Upper lobe of left lung (tissue), 6 donors: ENCODE results near the gene TJP3. TPM values are rescaled to one million over a fixed set of nuclear protein-coding genes. Genes with fewer than 3 reads are reported as not detected.

Experiments used
- ATAC-seq, 2 donors: fragments of 200-7000 bp; cut with Tn5 transposase; one replicate each; pipeline ENCODE4 v1.9.1; 2022; ENCODE audit warnings: mild to moderate bottlenecking in 2 of 2, moderate library complexity in 2 of 2; ENCODE audit not compliant: low FRiP score in 2 of 2
- DNase-seq, 2 donors: peaks; one replicate each; pipeline ENCODE4 v3.0.0-alpha.2; 2019 to 2020
- H3K27ac ChIP-seq, 4 donors: fragments of 200-600 bp; sonication (generic); one replicate each; pipeline ENCODE4 v1.5.1; 2016 to 2019
- H3K27me3 ChIP-seq, 4 donors: fragments of 200-600 bp; sonication (generic); one replicate each; pipeline ENCODE4 v1.5.1; 2017 to 2019
- H3K36me3 ChIP-seq, 4 donors: fragments of 200-600 bp; sonication (generic); one replicate each; pipeline ENCODE4 v1.5.1; 2016 to 2019
- H3K4me1 ChIP-seq, 4 donors: fragments of 200-600 bp; sonication (generic); one replicate each; pipeline ENCODE4 v1.5.1; 2018 to 2019
- H3K4me3 ChIP-seq, 4 donors: fragments of 200-600 bp; sonication (generic); one replicate each; pipeline ENCODE4 v1.5.1; 2017 to 2019; ENCODE audit warnings: mild to moderate bottlenecking in 2 of 4, moderate library complexity in 1 of 4
- H3K9me3 ChIP-seq, 4 donors: fragments of 200-600 bp; sonication (generic); one replicate each; pipeline ENCODE4 v1.5.1; 2018 to 2019
- CTCF ChIP-seq, 6 experiments: fragments of 450-650 bp in 4 of 6; fragments of 200-600 bp in 2 of 6; sonication (generic) in 2 of 6; IDR thresholded peaks; one replicate each; pipeline ENCODE4 v1.5.1; 2016 to 2019; ENCODE audit warnings: antibody characterized with exemption in 6 of 6
- EP300 ChIP-seq, 4 donors: sonication (generic); formaldehyde crosslinking; IDR thresholded peaks; one replicate each; pipeline ENCODE4 v1.5.1; 2017; ENCODE audit warnings: antibody characterized with exemption in 4 of 4, control low read depth in 2 of 4
- POLR2A ChIP-seq, 4 donors: fragments of 450-650 bp; IDR thresholded peaks; one replicate each; pipeline ENCODE4 v1.5.1; 2016 to 2017; ENCODE audit warnings: antibody characterized with exemption in 4 of 4, mild to moderate bottlenecking in 2 of 4
- POLR2AphosphoS5 ChIP-seq, 2 donors: sonication (generic); formaldehyde crosslinking; IDR thresholded peaks; one replicate each; pipeline ENCODE4 v1.5.1; 2017; ENCODE audit warnings: antibody characterized with exemption in 2 of 2
- WGBS, 2 donors: methylation state at CpG; one replicate each; pipeline ENCODE4 v1.1.5; 2017 to 2018; 5-methylcytosine and 5-hydroxymethylcytosine counted together
- total RNA-seq, 6 donors: library from RNA; depleted of rRNA in 4 of 6; stranded (reverse); fragments of >200 nt in 4 of 6; gene quantifications; one replicate each; pipeline versions ENCODE4 v1.1.0 to v1.2.1, GENCODE V29; 2016 to 2021
- donor health status: DM: no; HTN: no; CAD: no; lungs with moderate emphysema.
- donor health status: DM: no; HTN: yes; CAD: no; lungs with severe emphysema.

Gene TJP3
- total RNA-seq, 6 donors from 2014 or later, result 27.2 to 94.3 (median 55.5) TPM

- H3K4me1 ChIP-seq, result peaks cover 0 to 18% (median under 1%) of the 10 kb centered on the region in 4 donors
- no peak for TF ChIP-seq POLR2A (IDR thresholded peaks at IDR 0.05)
- no peak overlapping the region for H3K4me3 ChIP-seq
- DNase-seq (no peak), ATAC-seq (no peak)
- no peaks in the 10 kb centered on the region for H3K27me3 ChIP-seq
- H3K27ac ChIP-seq, result no peak overlapping the region
- peaks cover 0 to 9% (median 4%) of the 10 kb centered on the region in 4 donors for H3K9me3 ChIP-seq
- WGBS, 2 donors, result 96 to 97% methylated on average over 10 of the region's 10 CpGs
- peaks cover 0 to 19% (median 13%) of the 10 kb centered on the region in 4 donors for H3K36me3 ChIP-seq
Observed at GRCh38 chr19:3682286-3682685, 25.9 kb upstream of the TJP3 start.

- no peaks in the 10 kb centered on the region for H3K27me3 ChIP-seq
- ATAC-seq (peak in 1 of 2 donors; percentile 86), DNase-seq (no peak)
- H3K36me3 ChIP-seq, result peaks cover 0 to 19% (median 13%) of the 10 kb centered on the region in 4 donors
- peaks cover 0 to 9% (median 4%) of the 10 kb centered on the region in 4 donors for H3K9me3 ChIP-seq
- TF ChIP-seq EP300 (IDR thresholded peaks at IDR 0.05) (no peak), POLR2A (IDR thresholded peaks at IDR 0.05) (no peak), POLR2AphosphoS5 (IDR thresholded peaks at IDR 0.05) (no peak), CTCF (IDR thresholded peaks at IDR 0.05) (no peak)
- 79 to 87% methylated on average over 13 to 16 of the region's 17 CpGs for WGBS, 2 donors
- peaks cover 4 to 21% (median 6%) of the 10 kb centered on the region in 4 donors for H3K4me1 ChIP-seq
- H3K4me3 ChIP-seq, result no peak overlapping the region
- no peak overlapping the region for H3K27ac ChIP-seq
Observed at GRCh38 chr19:3682741-3683404, 25.3 kb upstream of the TJP3 start.

GRCh38 chr19:3683405-3684053, 24.7 kb upstream of the TJP3 start:
- Histone ChIP-seq H3K4me3 (no peak overlapping the region), H3K36me3 (peaks cover 0 to 19% (median 13%) of the 10 kb centered on the region in 4 donors), H3K27ac (no peak overlapping the region), H3K27me3 (no peaks in the 10 kb centered on the region), H3K9me3 (peaks cover 0 to 9% (median 4%) of the 10 kb centered on the region in 4 donors), H3K4me1 (peaks cover 10 to 28% (median 12%) of the 10 kb centered on the region in 4 donors)
- 75 to 96% methylated on average over 11 to 20 of the region's 26 CpGs for WGBS, 2 donors
- no peak for ATAC-seq
- DNase-seq, result no peak
- no peak for TF ChIP-seq POLR2AphosphoS5 (IDR thresholded peaks at IDR 0.05)
- TF ChIP-seq EP300 (IDR thresholded peaks at IDR 0.05), result no peak
- TF ChIP-seq CTCF (IDR thresholded peaks at IDR 0.05), result no peak
- no peak for TF ChIP-seq POLR2A (IDR thresholded peaks at IDR 0.05)

GRCh38 chr19:3684054-3684816, 23.9 kb upstream of the TJP3 start:
- H3K27ac ChIP-seq, result no peak overlapping the region
- TF ChIP-seq POLR2A (IDR thresholded peaks at IDR 0.05), result no peak
- TF ChIP-seq POLR2AphosphoS5 (IDR thresholded peaks at IDR 0.05), result no peak
- no peak for TF ChIP-seq CTCF (IDR thresholded peaks at IDR 0.05)
- no peak for TF ChIP-seq EP300 (IDR thresholded peaks at IDR 0.05)
- peaks cover 0 to 9% (median 4%) of the 10 kb centered on the region in 4 donors for H3K9me3 ChIP-seq
- H3K27me3 ChIP-seq, result no peaks in the 10 kb centered on the region
- DNase-seq, result no peak
- 90 to 95% methylated on average over 4 to 17 of the region's 23 CpGs for WGBS, 2 donors
- peaks cover 11 to 31% (median 14%) of the 10 kb centered on the region in 4 donors for H3K4me1 ChIP-seq
- peaks cover 0 to 19% (median 13%) of the 10 kb centered on the region in 4 donors for H3K36me3 ChIP-seq
- H3K4me3 ChIP-seq, result no peak overlapping the region
- no peak for ATAC-seq
